Ramos (cell line): Measurements from ENCODE around the gene PRDM5.

Source experiments
- in situ Hi-C: fragments of 300-500 bp; cut with MboI; formaldehyde crosslinking; loops from one replicate; pipeline ENCODE4 v1.14.3; 2022; ENCODE audit warnings: low sequenced_read_pairs; ENCODE audit not compliant: unreplicated experiment

PRDM5 gene

DNA sequence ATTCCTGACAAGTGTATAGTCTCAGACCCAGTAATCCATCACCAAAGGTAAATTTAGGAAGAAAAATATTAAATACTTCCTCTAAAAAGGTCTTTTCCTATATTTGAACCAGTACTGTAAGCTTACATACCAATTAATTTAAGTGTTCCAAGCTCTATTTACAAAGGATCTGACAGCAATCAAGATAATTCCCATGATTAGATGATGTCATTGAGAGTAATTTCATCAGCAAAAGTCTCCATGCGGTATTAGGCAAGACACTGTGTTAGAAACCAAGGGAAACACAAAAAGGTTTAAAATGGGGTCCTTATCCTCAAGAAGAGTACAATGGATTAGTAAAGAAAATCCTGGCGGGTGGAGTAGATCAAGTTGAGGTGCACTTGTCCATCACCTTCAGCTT lies 198.5 kb downstream of the PRDM5 start:
- in situ Hi-C loops, result loop anchor here (25.0 kb wide), 1 partner anchor 388 kb away; no protein-coding TSS in a partner anchor

DNA sequence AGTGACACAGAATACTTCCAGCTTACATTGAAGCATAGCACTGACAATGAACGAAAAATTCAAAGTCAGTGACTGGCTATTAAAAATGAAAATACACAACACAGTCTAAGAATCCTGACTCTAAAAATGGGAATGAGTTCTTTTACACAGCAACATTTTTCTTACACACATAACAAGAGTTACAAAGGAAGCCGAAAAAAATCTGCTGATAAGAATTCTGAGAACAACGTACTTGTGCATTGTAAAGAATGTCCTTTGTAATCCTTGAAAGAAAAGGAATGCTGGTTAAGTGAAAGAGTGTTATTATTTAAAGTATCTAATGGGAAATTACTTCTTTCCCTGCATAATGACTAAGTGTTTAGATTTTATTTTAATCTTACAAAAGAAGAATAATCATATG lies 199.4 kb downstream of the PRDM5 start:
- in situ Hi-C loops, result loop anchor here (25.0 kb wide), 1 partner anchor 389 kb away; no protein-coding TSS in a partner anchor

DNA sequence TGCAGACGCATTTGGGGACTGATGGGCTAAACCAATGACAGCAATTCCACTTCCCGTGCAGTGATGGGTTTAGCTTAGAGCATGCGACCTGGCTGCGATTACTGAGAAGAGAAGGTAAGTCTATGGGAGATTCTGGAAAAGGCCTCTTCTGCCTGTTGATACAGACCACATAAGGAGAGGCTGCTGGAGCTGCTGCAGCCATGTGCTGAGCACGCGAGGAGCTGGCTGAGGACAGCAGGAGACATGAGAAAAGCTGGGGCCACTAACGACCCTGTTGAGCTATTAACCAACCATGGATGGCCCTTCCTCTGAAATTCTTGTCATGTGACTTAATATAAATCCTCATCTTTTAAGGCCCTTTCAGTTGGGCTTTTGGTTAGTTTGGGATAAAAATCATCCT lies 199.9 kb downstream of the PRDM5 start:
- in situ Hi-C loops, result loop anchor here (25.0 kb wide), 1 partner anchor 390 kb away; no protein-coding TSS in a partner anchor

DNA sequence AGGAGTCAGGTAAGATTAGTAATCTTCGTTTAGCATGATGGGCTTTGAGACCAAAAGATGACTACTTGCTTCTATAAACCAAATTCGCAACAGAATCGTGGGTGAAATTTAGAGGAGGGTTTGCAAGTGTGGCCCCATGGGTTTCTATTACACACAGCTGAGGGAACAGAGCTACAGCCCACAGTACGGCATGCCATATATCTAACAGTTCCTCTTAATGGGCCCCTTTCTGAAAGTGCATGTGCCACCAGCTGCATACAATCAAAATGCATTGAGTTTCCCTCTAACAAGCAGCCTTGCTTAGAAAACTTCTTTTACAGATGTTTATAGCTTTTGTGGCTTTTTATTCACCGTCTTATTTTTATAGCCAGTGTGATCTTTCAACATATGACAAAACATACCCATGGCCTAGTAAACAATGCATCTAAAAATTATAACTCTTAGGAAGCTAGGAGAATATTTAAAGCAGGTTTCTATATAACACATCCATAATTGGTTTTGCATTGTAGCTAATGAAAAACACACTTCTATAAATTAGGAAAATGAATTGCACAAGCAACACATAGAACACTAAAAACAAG lies 202.1 kb downstream of the PRDM5 start:
- in situ Hi-C loops, result loop anchor here (25.0 kb wide), 1 partner anchor 392 kb away; no protein-coding TSS in a partner anchor

DNA sequence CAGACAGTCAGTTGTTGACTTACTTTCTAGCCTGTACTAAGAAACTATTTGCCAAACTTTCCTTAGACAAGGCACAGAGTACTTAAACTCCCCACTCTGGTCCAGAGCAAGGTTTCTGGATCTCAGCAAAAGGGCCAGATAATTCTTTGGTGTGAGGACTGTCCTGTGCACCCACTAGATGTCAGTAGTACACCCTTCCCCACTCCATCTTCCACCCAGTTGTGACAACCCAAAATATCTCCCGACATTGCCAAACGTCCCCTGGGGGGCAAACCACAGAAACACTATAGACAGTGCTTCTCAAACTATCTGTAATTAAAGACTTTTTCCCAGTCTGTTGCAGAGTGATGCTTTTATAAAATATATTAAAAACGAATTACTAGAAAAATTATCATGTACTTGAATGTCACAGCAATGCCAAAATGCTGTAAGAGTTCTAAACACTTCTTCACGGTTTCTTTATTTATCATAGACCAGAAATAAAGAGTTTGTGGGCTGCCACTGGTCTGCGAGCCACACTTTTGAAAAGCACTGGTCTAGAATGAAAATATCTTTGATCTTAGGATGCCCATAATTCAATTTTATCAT lies 203.5 kb downstream of the PRDM5 start:
- in situ Hi-C loops, result loop anchor here (25.0 kb wide), 1 partner anchor 393 kb away; no protein-coding TSS in a partner anchor

DNA sequence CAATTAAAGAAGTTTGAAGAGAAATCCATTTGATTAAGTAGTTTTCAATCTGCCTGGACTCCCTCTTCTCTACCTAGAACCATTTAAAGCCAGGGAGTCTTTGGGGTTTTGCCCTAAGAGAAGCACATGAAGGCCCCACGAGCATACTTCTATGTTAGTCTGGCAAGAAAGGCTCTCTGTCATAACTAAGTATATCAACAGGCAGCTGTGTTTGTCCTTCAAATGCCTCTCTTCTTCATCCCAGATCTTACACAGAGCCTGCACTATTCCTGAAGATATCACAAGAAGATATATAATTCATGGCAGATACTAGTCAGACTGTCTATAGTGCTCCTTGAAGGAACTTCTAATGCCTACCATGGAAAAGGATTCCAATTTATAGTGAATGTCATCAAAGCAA lies 206.2 kb downstream of the PRDM5 start:
- in situ Hi-C loops, result loop anchor here (25.0 kb wide), 1 partner anchor 396 kb away; no protein-coding TSS in a partner anchor

DNA sequence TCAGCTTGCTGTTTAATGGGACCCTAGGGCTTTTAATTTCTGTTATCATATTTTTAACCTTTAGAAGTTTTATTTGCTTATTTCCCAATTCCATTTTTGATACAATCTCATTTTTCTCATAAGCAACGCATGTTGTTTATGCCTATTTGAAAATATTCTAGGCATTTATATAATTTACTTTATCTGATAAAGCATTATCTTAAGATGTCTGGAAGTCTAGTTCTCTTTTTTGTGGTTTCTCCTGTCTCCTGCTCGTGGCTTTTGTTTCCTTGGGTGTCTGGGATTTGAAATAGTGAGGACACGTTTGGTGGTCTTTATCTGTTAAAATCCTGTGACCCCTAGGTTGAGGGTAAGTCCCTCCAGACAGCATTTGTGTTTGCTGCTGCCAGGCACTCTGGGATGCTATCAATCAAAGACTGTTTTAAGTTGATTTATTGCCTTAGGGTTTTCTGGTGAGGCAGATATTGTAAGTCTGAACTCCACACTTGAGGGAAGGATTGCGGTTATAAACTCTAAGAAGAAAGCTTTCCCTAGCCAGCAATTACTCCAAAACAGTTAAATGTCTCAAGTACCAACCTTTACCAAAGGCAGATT lies 208.0 kb downstream of the PRDM5 start:
- in situ Hi-C loops, result loop anchor here (25.0 kb wide), 1 partner anchor 398 kb away; no protein-coding TSS in a partner anchor

DNA sequence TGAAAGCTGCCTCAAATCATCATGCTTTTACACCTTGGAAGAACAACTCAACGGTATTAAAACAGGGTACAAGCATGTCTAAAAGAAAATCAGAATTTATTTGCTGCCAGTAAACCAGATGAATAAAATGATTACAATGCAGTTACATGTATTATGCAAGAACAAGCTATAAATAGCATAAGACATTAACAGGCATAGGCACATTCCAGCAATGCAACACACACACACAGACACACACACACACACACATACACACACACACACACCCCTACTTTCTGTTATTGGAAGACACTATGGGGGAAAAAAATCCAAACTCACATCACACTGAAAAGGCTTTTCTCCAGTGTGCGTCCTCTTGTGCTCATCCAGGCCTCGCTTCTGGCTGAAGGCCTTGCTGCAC lies 212.5 kb downstream of the PRDM5 start:
- in situ Hi-C loops, result loop anchor here (25.0 kb wide), 1 partner anchor 402 kb away; no protein-coding TSS in a partner anchor

DNA sequence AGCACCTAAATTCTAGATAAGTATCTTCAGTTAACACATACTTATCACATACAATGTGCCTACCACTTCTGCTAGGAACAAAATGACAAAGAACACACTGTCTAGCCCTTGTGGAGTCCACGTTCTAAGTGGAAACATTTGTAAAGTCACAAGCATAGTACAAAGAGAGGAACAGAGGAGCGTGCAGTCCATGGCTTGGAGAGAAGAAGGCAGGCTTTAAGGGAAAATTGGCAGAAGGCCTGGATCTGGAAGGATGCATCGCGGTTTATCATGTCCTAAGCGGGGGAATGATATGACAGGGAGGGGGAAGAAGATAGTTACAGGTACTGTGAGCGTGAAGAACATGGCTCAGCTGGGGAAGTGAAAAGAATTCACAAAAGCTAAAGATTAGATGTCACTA lies 218.0 kb downstream of the PRDM5 start:
- in situ Hi-C loops, result loop anchor here (25.0 kb wide), 1 partner anchor 408 kb away; no protein-coding TSS in a partner anchor

DNA sequence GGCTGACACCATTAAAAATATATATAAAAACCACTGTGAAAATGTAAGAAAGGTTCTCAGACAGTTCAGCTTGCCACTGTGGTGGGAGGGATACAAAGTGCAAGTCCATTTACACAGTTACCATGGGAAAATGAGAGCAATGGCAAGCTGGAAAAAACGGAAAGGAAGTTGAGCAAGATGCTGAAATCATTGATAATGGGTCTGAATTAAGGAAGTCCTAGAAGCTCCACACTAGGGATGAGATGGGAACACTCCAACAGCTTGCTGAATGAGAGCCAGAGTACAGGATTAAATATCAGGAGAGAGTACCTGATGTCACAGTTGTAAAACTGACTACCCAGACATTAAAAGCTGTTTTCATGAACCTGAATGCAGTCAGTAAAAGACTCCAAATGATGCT lies 218.6 kb downstream of the PRDM5 start:
- in situ Hi-C loops, result loop anchor here (25.0 kb wide), 1 partner anchor 408 kb away; no protein-coding TSS in a partner anchor

DNA sequence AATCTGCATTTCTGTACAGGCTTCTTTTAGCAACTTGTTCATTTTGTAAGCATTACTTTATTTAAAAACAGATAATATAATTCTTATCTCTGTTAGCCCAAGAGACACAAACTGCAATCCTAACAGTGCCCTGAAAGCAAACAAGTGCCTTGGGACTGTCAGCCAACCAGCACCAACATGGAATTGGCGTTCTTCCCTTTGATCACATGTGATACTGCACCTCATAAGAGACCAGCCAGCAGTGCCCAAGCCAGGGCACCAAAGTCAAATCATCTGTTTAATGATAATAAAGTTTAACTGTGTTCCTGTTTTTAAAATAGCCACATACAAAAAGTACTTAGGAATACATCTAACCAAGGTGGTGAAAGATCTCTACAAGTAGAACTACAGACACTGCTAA lies 223.2 kb downstream of the PRDM5 start:
- in situ Hi-C loops, result no loop called here

DNA sequence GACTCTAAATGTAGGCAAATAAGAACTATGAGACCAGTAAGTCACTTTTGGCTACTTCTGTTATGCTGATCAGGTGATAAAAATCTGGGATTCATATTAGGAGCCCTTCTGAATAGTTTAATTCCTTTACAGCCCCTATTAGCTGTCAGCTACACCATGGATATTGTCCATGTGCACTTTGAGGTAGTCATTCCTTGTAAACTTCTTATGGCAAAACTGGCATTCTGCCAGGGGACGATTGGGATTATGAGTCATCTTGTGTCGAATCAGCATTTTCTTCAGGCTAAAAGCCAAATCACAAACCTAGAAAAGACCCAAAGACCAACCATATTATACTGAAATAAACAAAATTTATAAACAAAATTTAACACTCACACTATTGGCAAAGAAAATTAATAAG lies 227.6 kb downstream of the PRDM5 start:
- in situ Hi-C loops, result no loop called here

DNA sequence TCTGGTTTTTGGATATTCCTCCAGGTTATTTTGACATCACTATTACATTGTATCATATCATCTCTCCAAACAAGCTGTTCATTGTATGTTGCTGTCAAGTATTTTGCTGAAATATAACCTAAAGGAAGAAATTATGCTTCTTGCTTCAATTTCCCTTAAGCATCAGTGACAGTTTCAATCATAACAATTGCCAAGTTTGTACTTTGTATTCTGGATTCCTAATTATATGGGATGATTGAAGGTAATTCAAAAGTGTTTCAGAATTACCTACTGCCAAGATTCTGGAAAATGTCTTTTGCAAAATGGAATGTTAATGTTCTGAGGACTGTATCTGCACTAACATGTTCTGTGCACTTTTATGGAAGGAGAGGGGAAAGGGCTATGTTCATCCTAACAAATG lies 228.7 kb downstream of the PRDM5 start:
- in situ Hi-C loops, result no loop called here

DNA sequence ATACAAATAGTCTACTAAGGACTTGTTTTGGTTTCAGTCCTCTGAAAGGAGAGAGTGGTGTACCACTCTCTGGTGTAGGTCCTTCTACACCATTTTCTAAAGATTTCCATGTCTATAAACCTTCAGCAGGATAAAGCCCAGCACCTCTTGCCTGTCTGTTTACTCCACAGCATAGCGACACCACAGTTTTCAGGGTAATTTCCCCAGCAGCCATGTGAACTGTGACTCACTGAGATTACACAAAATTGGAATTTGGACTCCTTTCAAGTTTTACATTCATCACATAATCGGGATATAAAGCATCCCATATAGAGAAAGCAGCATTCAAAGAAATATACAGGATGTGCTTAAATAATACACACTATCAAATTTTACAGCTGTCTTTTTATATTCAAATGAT lies 229.6 kb downstream of the PRDM5 start:
- in situ Hi-C loops, result no loop called here

DNA sequence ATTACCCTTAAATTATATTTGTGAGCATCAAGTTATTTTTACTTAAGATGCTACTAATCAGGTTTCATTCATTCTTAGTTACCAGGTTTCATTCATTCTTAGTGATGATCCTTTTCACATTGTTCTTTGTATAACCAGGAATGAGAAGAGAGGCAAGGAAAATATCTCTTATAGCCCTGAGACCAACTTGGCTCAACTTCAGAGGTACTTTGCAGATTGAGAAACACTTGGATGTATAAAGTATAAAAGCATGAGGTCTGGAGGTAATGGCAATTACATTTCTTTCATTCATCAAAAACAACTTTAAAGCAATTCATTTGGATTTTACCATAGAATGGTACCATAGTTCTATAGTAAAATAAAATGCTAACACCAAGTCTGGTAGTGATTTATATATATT lies 231.0 kb downstream of the PRDM5 start:
- in situ Hi-C loops, result no loop called here

DNA sequence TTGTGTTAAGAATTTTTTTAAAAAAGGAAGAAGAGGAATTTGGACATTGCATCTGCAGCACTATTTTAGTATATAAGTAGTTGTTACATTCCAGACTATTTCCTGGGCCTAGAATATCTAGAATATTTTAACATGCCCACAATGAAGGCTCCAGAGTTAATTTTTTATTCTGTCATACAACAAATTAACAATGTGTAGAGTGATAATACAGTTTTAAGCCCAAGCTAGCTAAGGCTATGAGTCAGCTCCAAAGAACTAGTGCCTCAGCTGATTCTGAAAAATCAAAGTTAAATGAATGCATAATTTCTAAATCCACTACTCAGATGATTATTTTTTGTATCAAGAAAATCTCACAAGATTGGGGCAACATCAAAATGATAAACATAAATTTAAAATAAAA lies 231.4 kb downstream of the PRDM5 start:
- in situ Hi-C loops, result no loop called here

DNA sequence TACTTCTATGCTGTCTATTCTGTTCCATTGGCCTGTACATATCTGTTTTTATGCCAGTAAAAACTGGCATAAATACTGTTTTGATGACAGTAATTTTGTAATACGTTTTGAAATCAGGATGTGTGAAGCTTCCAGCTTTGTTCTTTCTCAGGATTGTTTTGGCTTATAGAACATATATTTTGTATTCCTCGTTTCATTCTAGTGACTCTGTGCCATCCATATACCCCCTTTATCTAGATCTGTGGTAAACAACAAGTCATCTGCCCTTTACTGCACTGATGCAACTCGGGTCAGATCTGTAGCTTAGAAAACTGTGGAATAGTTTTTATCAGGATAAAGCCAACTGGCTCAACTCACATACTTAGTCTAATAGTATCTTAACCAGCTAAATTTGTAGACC lies 233.7 kb downstream of the PRDM5 start:
- in situ Hi-C loops, result no loop called here

DNA sequence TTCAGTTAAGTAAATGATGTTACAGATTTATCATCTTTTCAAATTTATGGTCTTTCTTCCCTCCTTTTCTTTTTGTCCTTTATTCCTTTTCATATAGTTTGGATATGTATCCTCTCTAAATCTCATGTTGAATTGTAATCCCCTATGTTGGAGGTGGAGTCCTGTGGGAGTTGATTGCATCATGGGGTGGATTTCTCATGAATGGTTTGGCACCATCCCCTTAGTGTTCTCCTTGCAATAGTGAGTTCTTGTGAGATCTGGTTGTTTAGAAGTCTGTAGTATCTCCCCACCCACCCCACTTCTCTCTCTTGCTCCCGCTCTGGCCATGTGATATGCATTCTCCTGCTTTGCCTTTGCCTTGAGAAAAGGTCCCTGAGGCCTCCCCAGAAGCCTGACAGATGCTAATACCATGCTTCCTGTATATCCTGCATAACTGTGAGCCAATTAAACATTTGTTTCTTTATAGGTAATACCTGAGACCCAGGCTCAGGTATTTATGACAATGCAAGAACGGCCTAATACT lies 236.7 kb downstream of the PRDM5 start:
- in situ Hi-C loops, result no loop called here

DNA sequence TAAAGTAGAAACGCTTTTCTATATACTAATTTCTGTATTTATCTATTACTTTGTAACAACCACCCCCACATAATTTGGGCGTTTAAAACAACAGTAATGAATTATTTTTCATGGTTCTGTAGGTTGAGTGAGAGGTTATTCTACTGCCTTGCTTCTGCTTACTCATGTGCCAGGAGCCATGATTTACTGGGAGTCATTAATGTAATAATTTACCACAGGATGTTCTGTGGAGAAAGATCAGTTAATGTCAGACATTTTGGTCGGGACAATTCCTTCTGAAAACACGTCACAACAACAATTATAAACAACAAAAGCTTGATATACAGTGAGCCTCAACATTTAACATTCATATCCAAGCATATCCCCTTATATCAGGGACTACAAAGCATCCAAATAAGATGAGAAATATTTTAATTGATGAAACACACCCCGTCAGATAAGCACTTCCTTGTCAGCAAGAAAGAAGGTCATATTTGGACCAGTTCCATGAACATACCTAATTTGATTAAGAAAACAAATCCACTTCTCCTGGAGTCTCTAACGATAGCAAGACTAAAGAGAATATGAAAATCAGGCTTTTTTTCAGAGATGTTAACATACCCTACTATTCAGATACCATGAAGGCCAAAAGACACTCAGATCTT lies 238.5 kb downstream of the PRDM5 start:
- in situ Hi-C loops, result no loop called here

DNA sequence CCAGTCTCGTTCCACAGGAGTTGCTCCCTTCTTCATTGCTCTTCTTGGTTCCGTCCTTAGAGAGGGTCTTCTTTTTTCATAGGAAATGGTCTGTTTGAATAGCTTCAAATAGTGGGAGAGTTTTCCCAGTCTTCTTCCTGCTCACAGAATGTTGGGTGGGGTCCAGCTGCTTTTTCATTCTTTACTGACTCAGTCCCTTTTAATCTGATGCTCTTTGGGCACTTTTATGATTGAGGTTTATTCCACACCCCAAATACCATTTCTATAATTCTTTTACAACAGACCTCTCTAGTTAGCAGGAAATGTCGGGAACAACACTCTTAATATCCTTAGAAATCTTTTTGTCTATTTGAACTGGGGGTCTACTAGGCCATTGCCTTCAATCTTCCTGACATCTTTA lies 239.5 kb downstream of the PRDM5 start:
- in situ Hi-C loops, result no loop called here
